NCI-H1092 (cell line): ENCODE results near the gene UVRAG.
A peak's percentile ranks its signal among the peaks of the same experiment; 100 is the strongest.

ENCODE experiments used
- DNase-seq: peaks from one replicate; lab custom pipeline; 2025; lab: John Stamatoyannopoulos, UW

UVRAG gene

GRCh38 chr11:75784085-75784478 is 30.9 kb upstream of the UVRAG start:
- no peak for DNase-seq

GRCh38 chr11:75784506-75784905 is 30.5 kb upstream of the UVRAG start:
- no peak for DNase-seq

- DNase-seq: no peak
These were observed 29.8 kb upstream of the UVRAG start for GRCh38 chr11:75785187-75785586.

GRCh38 chr11:75786101-75786736 is 28.8 kb upstream of the UVRAG start:
- DNase-seq: no peak

- DNase-seq: no peak
These were observed 25.5 kb upstream of the UVRAG start for GRCh38 chr11:75789521-75789920.

GRCh38 chr11:75790986-75791385 is 24.0 kb upstream of the UVRAG start:
- DNase-seq: no peak

GRCh38 chr11:75792127-75792731 is 22.8 kb upstream of the UVRAG start:
- no peak for DNase-seq

GRCh38 chr11:75792997-75793800 is 21.8 kb upstream of the UVRAG start:
- no peak for DNase-seq

GRCh38 chr11:75793966-75794365 is 21.0 kb upstream of the UVRAG start:
- DNase-seq: peak; percentile 8

GRCh38 chr11:75795276-75796090 is 19.5 kb upstream of the UVRAG start:
- DNase-seq: no peak

- no peak for DNase-seq
These were observed 18.9 kb upstream of the UVRAG start for GRCh38 chr11:75796091-75796435.

- no peak for DNase-seq
These were observed 17.9 kb upstream of the UVRAG start for GRCh38 chr11:75797116-75797515.

- DNase-seq: no peak
These were observed 17.2 kb upstream of the UVRAG start for GRCh38 chr11:75797792-75798191.

GRCh38 chr11:75800136-75800675 is 14.8 kb upstream of the UVRAG start:
- DNase-seq: no peak

- DNase-seq: no peak
These were observed 14.2 kb upstream of the UVRAG start for GRCh38 chr11:75800728-75801361.

- DNase-seq: no peak
These were observed 13.5 kb upstream of the UVRAG start for GRCh38 chr11:75801362-75802020.

- no peak for DNase-seq
These were observed 12.7 kb upstream of the UVRAG start for GRCh38 chr11:75802021-75802912.

- DNase-seq: peak; percentile 60
These were observed 11.8 kb upstream of the UVRAG start for GRCh38 chr11:75802913-75803820.

- DNase-seq: no peak
These were observed 5.9 kb upstream of the UVRAG start for GRCh38 chr11:75809111-75809510.
